AG08395 (cell line): ENCODE results near the gene LCORL.
"Not testable (repeated sequence)": the region's sequence is repeated elsewhere in the genome, so short reads cannot be mapped to it uniquely, and the experiment has no call there.

Experiments
- DNase-seq: peaks from one replicate; pipeline ENCODE4 v3.0.0; 2012; ENCODE audit warnings: mixed read lengths, low spot score

Gene LCORL

GRCh38 chr4:18021720-18022571 lies at the start of gene LCORL:
TSS of gene LCORL (minus strand) at chr4:18021755. CDS start at chr4:18021751, 4 bp downstream.
- peak; percentile 90 for DNase-seq

GRCh38 chr4:18069810-18070209 lies 48.3 kb upstream of the LCORL start:
- no peak for DNase-seq

GRCh38 chr4:18067031-18067430 lies 45.5 kb upstream of the LCORL start:
- DNase-seq, result no peak

GRCh38 chr4:18063079-18063478 lies 41.5 kb upstream of the LCORL start:
- DNase-seq, result no peak

GRCh38 chr4:18057821-18058533 lies 36.4 kb upstream of the LCORL start:
- no peak for DNase-seq

- no peak for DNase-seq
These were observed 34.5 kb upstream of the LCORL start for GRCh38 chr4:18056030-18056429.

- no peak for DNase-seq
These were observed 30.6 kb upstream of the LCORL start for GRCh38 chr4:18052158-18052557.

GRCh38 chr4:18051281-18051680 lies 29.7 kb upstream of the LCORL start:
- DNase-seq, result peak; percentile 9

GRCh38 chr4:18050448-18050847 lies 28.9 kb upstream of the LCORL start:
- no peak for DNase-seq

GRCh38 chr4:18049446-18049845 lies 27.9 kb upstream of the LCORL start:
- DNase-seq, result no peak

- DNase-seq, result no peak
These were observed 21.2 kb upstream of the LCORL start for GRCh38 chr4:18042754-18043153.

GRCh38 chr4:18042012-18042411 lies 20.5 kb upstream of the LCORL start:
- no peak for DNase-seq

- DNase-seq, result no peak
These were observed 19.6 kb upstream of the LCORL start for GRCh38 chr4:18041114-18041513.

GRCh38 chr4:18039113-18039512 lies 17.6 kb upstream of the LCORL start:
- no peak for DNase-seq

GRCh38 chr4:18036369-18036768 lies 14.8 kb upstream of the LCORL start:
- not testable (repeated sequence) for DNase-seq

GRCh38 chr4:18034099-18034498 lies 12.5 kb upstream of the LCORL start:
- DNase-seq, result no peak

- DNase-seq, result no peak
These were observed 11.8 kb upstream of the LCORL start for GRCh38 chr4:18033111-18034085.

GRCh38 chr4:18025288-18025687 lies 3.7 kb upstream of the LCORL start:
- no peak for DNase-seq

- DNase-seq, result peak; percentile 4
These were observed 1.1 kb upstream of the LCORL start for GRCh38 chr4:18022572-18023050.

GRCh38 chr4:18021470-18021719 lies 160 bp downstream of the LCORL start:
- peak; percentile 7 for DNase-seq

- peak; percentile 85 for DNase-seq
These were observed 685 bp downstream of the LCORL start for GRCh38 chr4:18020671-18021469.
